B cell (primary cell): ENCODE data around the gene ATP11A. TPM values are rescaled to one million over a fixed set of nuclear protein-coding genes. Genes with fewer than 3 reads are reported as not detected.

ENCODE experiments used
- ATAC-seq: fragments of 200-7000 bp; cut with Tn5 transposase; one replicate; pipeline ENCODE4 v1.10.0; 2021; ENCODE audit warnings: low read depth, mild to moderate bottlenecking, moderate number of reproducible peaks, moderate library complexity
- CTCF ChIA-PET: fragments of 350-600 bp; sonication (Branson Sonifier 250); formaldehyde crosslinking; loops from one replicate; lab custom pipeline; 2021; ENCODE audit warnings: antibody characterized with exemption, inconsistent platforms; lab: Charles Lee
- POLR2A ChIA-PET: fragments of 350-600 bp; sonication (Branson Sonifier 250); formaldehyde crosslinking; loops from one replicate; lab custom pipeline; 2021; ENCODE audit warnings: antibody characterized with exemption; lab: Charles Lee
- DNase-seq: peaks from one replicate; pipeline ENCODE4 v3.0.0; 2013
- H2AFZ ChIP-seq: 2 replicates; pipeline ENCODE4 v1.6.1; 2012; ENCODE audit warnings: mild to moderate bottlenecking, low read depth, low read length; ENCODE audit not compliant: insufficient read depth, poor library complexity, severe bottlenecking
- H3K27ac ChIP-seq, 2 donors: 1 replicate in 1 of 2; 2 replicates in 1 of 2; pipeline ENCODE4 v1.5.1; 2012 to 2013; ENCODE audit warnings: low read length in 2 of 2, mild to moderate bottlenecking in 2 of 2, moderate library complexity in 1 of 2
- H3K27me3 ChIP-seq, 4 experiments: fragments of 200-600 bp in 1 of 4; sonication (generic) in 1 of 4; replicated peaks in 1 of 4; 1 replicate in 2 of 4; 2 replicates in 2 of 4; pipeline versions ENCODE4 v1.6.1 to v1.7.0; 2013 to 2016; ENCODE audit warnings: low read length in 3 of 4, mild to moderate bottlenecking in 2 of 4, mixed read lengths in 1 of 4, moderate library complexity in 1 of 4; ENCODE audit not compliant: insufficient read depth in 4 of 4, control insufficient read depth in 3 of 4; ENCODE audit errors: control extremely low read depth in 1 of 4
- H3K36me3 ChIP-seq, 2 experiments: replicated peaks in 1 of 2; 1 replicate in 1 of 2; 2 replicates in 1 of 2; pipeline versions ENCODE4 v1.6.1 to v1.7.1; 2013; ENCODE audit warnings: low read length in 1 of 2; ENCODE audit not compliant: insufficient read depth in 2 of 2, control insufficient read depth in 1 of 2; ENCODE audit errors: control extremely low read depth in 1 of 2, extremely low read depth in 1 of 2
- H3K4me1 ChIP-seq, 2 donors: fragments of 200-600 bp in 1 of 2; sonication (generic) in 1 of 2; 1 replicate in 1 of 2; 2 replicates in 1 of 2; pipeline versions ENCODE4 v1.5.1 to v1.6.1; 2013 to 2017; ENCODE audit warnings: low read length in 2 of 2; ENCODE audit not compliant: control insufficient read depth in 2 of 2, insufficient read depth in 2 of 2
- H3K4me2 ChIP-seq: replicated peaks from 2 replicates; pipeline ENCODE3; 2012; ENCODE audit warnings: mild to moderate bottlenecking, low read depth, low read length; ENCODE audit not compliant: poor library complexity, severe bottlenecking
- H3K4me3 ChIP-seq, 5 experiments: fragments of 200-600 bp in 1 of 5; sonication (generic) in 1 of 5; 1 replicate in 3 of 5; 2 replicates in 2 of 5; pipeline versions ENCODE4 v1.5.1 to v1.7.0; 2011 to 2016; ENCODE audit warnings: low read length in 4 of 5, mild to moderate bottlenecking in 4 of 5, low read depth in 2 of 5, control low read depth in 1 of 5, moderate library complexity in 1 of 5; ENCODE audit not compliant: insufficient read depth in 1 of 5; ENCODE audit errors: control extremely low read depth in 1 of 5, extremely low read depth in 1 of 5
- H3K79me2 ChIP-seq: fragments of 200-600 bp; sonication (generic); one replicate; pipeline ENCODE4 v1.6.0; 2016; ENCODE audit warnings: low read length; ENCODE audit not compliant: control insufficient read depth, insufficient read depth
- H3K9ac ChIP-seq: fragments of 200-600 bp; sonication (generic); 2 replicates; pipeline ENCODE4 v1.6.1; 2017; ENCODE audit warnings: mild to moderate bottlenecking, low read length, moderate library complexity
- H3K9me3 ChIP-seq, 3 donors: one replicate each; pipeline versions ENCODE4 v1.6.1 to v1.7.1; 2013; ENCODE audit warnings: low read length in 2 of 3; ENCODE audit not compliant: control insufficient read depth in 2 of 3, insufficient read depth in 1 of 3; ENCODE audit errors: control extremely low read depth in 1 of 3
- H4K20me1 ChIP-seq: 2 replicates; pipeline ENCODE4 v1.6.0; 2012; ENCODE audit warnings: mild to moderate bottlenecking, low read length; ENCODE audit not compliant: insufficient read depth, control insufficient read depth, poor library complexity, severe bottlenecking
- H3K27ac Mint-ChIP-seq: one replicate; pipeline ENCODE4 v1.8.0; 2021; ENCODE audit warnings: mixed read lengths
- H3K27me3 Mint-ChIP-seq: one replicate; pipeline ENCODE4 v1.8.0; 2021; ENCODE audit warnings: mixed read lengths
- H3K4me1 Mint-ChIP-seq: one replicate; pipeline ENCODE4 v1.8.0; 2021; ENCODE audit warnings: mixed read lengths
- H3K4me3 Mint-ChIP-seq: one replicate; pipeline ENCODE4 v1.8.0; 2021; ENCODE audit warnings: mixed read lengths
- H3K9me3 Mint-ChIP-seq: one replicate; pipeline ENCODE4 v1.8.0; 2022; ENCODE audit warnings: mixed read lengths; ENCODE audit not compliant: insufficient read depth
- CTCF ChIP-seq: fragments of 200-600 bp; IDR thresholded peaks from one replicate; pipeline ENCODE4 v1.8.0; 2022; ENCODE audit warnings: antibody characterized with exemption, mild to moderate bottlenecking
- EZH2 ChIP-seq: IDR thresholded peaks from 2 replicates; pipeline ENCODE4 v1.6.1; 2012; ENCODE audit warnings: borderline replicate concordance, low read depth, mild to moderate bottlenecking, moderate library complexity, low read length; ENCODE audit not compliant: insufficient read depth, poor library complexity, severe bottlenecking
- WGBS: methylation state at CpG from one replicate; pipeline ENCODE4 v1.1.5; 2013; ENCODE audit warnings: missing lambda C conversion rate; ENCODE audit not compliant: insufficient coverage; 5-methylcytosine and 5-hydroxymethylcytosine counted together
- intact Hi-C: fragments of 100-400 bp; cut with micrococcal nuclease; formaldehyde crosslinking; loops from one replicate; pipeline ENCODE4 v1.10.0; 2022
- polyA plus RNA-seq: library from polyadenylated mRNA; depleted of rRNA; stranded (reverse); fragments of >200 nt; gene quantifications from 2 replicates; pipeline ENCODE4 v1.2.3, GENCODE V29; 2012
- total RNA-seq, 2 donors: library from RNA; stranded (reverse); fragments of 120-200 nt in 1 of 2; gene quantifications; 1 replicate in 1 of 2; 2 replicates in 1 of 2; pipeline versions ENCODE4 v1.2.3 to v1.2.4, GENCODE V29; 2013 to 2022

The ATP11A gene
- total and polyA plus RNA-seq, 2 donors (not counting 1 experiment from before 2014, with no cell fraction given), result 36.9 to 60.3 TPM

- Histone ChIP-seq H3K4me2 (no peak overlapping the region), H4K20me1 (no peaks in the 10 kb centered on the region), H3K9me3 (no peaks in the 10 kb centered on the region), H3K4me3 (no peak overlapping the region), H3K36me3 (no peaks in the 10 kb centered on the region), H3K27ac (no peak overlapping the region), H3K9ac (no peak overlapping the region), H3K27me3 (no peaks in the 10 kb centered on the region), H2AFZ (no peak overlapping the region), H3K4me1 (peaks cover 14 to 19% of the 10 kb centered on the region in 2 donors), H3K79me2 (peaks cover 19% of the 10 kb centered on the region)
- CTCF ChIA-PET, result no interaction called here
- intact Hi-C loops, result no loop called here
- peaks cover 19% of the 10 kb centered on the region for H3K4me1 Mint-ChIP-seq
- POLR2A ChIA-PET, result no interaction called here
- no peak for TF ChIP-seq CTCF
- no peak for TF ChIP-seq EZH2
- no peak overlapping the region for H3K27ac Mint-ChIP-seq
- no peaks in the 10 kb centered on the region for H3K9me3 Mint-ChIP-seq
- no peaks in the 10 kb centered on the region for H3K27me3 Mint-ChIP-seq
- ATAC-seq (no peak), DNase-seq (no peak)
- 99% methylated on average over 8 of the region's 18 CpGs for WGBS
- H3K4me3 Mint-ChIP-seq, result no peak overlapping the region
These were observed 82.2 kb downstream of the ATP11A start for GRCh38 chr13:112771877-112772538.

GRCh38 chr13:112772539-112772909 is 82.7 kb downstream of the ATP11A start:
- Histone ChIP-seq H3K4me2 (no peak overlapping the region), H3K36me3 (no peaks in the 10 kb centered on the region), H3K4me1 (peaks cover 12 to 17% of the 10 kb centered on the region in 2 donors), H3K27me3 (no peaks in the 10 kb centered on the region), H3K4me3 (no peak overlapping the region), H3K79me2 (peaks cover 19% of the 10 kb centered on the region), H4K20me1 (no peaks in the 10 kb centered on the region), H3K9ac (no peak overlapping the region), H2AFZ (no peak overlapping the region), H3K27ac (no peak overlapping the region), H3K9me3 (no peaks in the 10 kb centered on the region)
- ATAC-seq (no peak), DNase-seq (no peak)
- Mint-ChIP-seq H3K27me3 (no peaks in the 10 kb centered on the region), H3K4me3 (no peak overlapping the region), H3K4me1 (peaks cover 17% of the 10 kb centered on the region), H3K27ac (no peak overlapping the region), H3K9me3 (no peaks in the 10 kb centered on the region)
- 91% methylated on average over 9 of the region's 10 CpGs for WGBS
- no peak for TF ChIP-seq CTCF
- no peak for TF ChIP-seq EZH2
- intact Hi-C loops, result no loop called here
- CTCF ChIA-PET, result no interaction called here
- POLR2A ChIA-PET, result no interaction called here
